Stromal cell of bone marrow (primary cell): ENCODE data around the gene TAP2.
"Not testable (repeated sequence)": the region's sequence is repeated elsewhere in the genome, so short reads cannot be mapped to it uniquely, and the experiment has no call there.

ENCODE experiments used
- DNase-seq: peaks from one replicate; pipeline ENCODE4 v3.0.0-alpha.2; 2012; ENCODE audit warnings: low read depth

The TAP2 gene

DNA sequence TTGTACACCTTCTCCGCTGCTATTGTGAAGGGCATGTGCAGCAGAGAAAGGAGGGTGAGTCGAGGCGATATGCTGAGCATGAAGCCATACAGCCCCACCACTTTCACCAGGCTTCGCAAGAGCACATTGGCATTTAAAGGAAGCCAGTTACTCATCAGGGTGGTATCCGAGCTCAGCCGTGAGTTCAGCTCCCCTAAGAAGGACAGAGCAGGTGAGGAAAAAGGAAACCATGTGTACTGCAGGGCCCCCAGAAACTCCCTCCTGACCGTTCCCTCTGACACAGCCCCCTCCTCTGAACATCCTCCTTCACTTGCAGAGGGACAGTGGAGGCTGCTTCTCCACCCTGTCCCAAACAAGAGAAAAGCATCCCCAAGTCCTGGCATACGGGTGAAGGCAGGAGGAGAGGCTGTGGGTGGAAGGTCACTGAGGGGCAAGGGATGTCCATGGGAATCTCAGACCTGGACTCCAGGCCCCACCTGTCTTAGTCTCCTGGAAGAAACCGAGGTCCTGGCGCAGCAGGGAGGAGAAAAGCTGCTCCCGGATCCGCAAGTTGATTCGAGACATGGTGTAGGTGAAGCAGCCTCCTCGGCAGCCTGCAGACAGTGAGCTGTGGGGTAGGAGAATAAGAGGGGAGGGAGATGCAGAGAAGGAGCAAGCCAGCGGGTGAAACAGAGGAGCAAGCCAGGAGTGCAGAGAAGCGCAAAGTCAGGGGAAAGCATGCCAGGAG is 3.2 kb downstream of the TAP2 start:
- DNase-seq = no peak

DNA sequence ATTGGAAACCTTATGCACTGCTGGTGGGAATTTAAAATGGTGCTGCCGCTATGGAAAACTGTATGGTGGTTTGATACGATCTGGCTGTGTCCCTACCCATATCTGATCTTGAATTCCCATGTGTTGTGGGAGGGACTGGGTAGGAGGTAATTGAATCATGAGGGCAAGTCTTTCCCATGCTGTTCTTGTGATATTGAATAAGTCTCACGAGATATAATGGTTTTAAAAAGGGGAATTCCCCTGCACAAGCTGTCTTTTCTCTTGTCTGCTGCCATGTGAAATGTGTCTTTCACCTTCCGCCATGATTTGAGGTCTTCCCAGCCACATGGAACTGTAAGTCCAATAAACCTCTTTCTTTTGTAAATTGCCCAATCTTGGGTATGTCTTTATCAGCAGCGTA is 4.9 kb downstream of the TAP2 start:
- no peak for DNase-seq

DNA sequence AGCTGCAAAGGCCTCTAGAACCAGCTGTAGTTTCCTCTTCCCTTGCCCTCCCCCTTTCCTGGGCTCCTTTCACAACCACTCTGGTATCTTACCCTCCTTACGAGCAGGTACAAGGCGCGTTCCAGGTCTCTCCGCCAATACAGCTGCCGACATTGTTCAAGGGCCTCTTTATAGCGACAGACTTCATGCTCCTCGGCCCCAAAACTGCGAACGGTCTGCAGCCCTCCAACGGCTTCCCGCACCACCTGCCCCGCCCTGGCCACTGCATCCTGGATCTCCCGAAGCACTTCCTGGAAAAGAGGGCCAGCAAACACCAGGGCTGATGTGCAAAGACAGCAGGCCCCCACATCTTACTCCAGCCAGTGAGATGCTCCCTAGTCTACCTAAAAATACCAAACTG is 6.0 kb downstream of the TAP2 start:
- DNase-seq = no peak

DNA sequence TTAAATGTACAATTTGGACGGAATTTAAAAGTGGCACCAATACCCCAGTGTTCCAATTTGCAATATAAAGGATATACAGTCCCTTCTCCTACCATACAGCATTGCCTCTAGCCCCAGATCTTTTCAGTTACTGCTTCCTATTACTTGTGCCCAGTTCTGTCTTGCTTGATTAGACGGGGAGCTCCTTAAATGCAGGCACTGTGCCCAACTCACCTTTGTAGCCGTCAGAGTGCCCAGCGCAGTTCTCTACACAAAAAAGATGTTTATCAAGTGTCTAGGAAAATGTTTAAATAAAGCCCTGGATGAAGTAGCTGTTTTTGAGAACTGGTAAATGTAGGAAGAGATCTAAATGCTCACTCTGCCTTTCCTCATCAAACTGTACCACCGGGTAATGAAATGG is 7.6 kb downstream of the TAP2 start:
- no peak for DNase-seq

DNA sequence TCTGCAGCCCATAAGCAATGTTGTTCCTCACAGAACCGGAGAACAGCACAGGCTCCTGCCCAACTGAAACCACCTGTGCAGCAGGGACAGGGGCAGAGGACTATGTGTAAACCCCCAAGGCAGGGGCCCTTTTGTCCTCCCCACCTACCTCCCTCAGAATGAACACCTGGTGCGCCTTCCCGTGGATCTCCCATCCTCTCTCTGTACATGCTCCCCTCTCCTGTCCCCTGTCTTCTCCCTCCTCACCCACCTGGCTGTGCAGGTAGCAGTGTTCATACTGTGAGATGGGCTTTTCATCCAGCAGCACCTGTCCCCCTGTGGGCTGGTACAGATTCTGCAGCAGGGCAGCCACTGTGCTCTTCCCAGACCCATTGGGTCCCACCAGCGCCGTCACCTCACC is 8.5 kb downstream of the TAP2 start:
- no peak for DNase-seq

DNA sequence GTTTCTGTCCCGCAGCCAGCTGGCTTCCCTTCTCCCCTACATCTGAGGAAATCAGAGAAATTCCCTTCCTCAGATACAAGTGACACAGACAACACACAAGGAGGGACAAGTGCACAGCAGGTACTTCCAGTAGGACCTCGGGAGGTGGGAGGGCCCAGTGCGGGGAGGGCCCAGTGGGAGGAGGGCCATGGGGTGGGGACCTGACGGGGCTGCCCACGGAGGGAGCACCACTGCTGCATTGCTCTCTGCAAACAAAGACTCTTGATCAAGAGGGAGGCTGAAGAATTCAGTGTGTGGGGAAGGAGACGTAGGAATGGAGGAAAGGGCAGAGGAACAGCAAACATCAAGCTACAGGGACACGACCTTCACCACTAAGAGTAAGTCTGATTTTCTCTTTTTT is 9.0 kb downstream of the TAP2 start:
- DNase-seq = no peak

DNA sequence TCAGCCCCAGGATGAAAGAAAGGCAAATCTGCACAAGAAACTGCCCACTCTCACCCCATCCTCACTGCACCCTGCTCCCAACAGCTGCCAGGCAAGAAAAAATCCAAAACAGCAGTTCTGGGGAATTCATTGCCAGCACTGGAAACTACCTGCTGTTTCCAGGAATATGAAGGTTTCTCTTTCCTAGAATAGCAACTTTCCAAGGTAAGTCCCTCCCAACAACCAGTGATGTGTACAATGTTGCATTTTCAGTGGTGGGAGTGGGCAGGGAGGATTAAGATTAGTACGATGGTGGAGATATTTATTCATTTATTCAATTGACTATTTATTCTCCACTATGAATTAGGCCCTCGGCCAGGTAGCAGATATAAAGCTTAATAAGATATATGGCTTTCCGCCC is 11.5 kb downstream of the TAP2 start:
- no peak for DNase-seq

DNA sequence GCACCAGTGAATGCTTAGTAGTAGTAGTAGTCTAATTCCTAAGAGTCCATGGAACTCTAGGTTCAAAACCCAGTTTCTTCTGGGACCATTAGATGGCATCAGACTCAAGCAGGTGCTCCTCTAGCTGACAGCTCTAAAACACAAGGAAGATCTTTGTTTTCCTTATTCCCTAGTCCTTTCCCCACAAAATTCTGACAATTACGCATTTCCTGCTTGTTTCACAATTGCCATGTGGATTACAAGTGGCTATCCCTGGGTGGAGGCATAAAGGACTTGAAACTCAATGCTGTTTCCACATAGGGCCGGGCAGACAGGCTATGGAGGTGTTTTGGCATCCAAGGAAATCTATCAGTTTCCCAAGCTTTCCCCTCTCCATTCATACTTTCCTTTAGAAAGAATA is 12.6 kb downstream of the TAP2 start:
- DNase-seq = peak; percentile 56

DNA sequence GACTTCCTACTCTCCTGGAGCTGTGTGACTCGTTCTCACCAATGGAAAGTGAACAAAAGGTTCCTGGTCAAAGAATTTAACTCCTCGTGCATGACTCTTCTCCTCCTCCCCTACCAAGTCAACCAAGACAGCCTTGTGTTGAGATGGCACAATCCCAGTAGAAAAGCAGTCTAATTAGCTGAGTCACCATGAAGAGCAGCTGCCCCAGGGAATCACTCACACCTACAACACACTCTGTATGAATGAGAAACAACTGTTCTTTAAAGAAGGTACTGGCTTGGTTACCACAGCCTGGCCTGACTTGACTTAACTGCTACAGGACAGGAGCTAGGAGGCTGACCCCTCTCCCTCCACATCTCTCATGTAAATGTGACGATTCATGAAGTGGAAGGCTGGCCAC is 18.8 kb downstream of the TAP2 start:
- peak; percentile 28 for DNase-seq

DNA sequence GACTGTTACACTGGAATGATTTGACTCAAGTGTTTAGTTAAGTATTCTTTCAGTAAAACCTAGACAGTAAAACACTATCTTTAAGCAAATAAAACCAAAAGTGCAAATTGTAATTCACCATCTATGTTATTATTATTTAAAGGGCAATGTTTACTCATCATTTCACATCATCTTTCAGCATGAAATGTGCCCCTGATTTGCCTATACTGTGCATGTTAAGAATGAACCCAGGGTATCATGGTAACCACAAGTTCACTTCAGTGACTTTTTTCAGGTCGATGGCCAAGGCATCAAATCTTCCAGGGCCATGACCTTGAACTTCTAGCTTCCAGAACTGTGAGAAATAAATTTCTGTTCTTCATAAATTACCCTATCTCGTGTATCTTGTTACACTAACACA is 19.7 kb downstream of the TAP2 start:
- DNase-seq = no peak

DNA sequence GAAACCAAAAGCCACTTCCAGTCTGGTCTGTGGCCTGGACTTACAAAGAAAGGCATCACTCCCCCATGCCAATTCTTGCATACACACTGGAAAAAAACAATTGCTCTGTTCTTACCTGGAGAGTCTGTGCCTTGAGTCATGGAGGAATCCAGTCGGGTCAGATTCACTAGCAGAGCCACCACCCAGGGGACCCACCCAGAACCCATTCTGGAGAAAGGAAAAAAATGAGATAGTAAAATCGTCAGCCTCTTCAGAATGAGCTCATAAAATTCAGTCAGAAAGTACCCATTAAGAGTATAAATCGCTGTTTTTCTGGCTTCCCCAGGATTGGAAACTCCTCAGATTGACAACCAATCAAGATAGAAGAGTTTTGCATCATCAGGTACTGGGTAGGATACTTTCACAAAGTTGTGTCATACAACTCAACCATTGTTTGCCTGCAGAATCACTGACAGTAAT is 21.8 kb downstream of the TAP2 start, which contains the start of gene HLA-DOB:
Gene HLA-DOB (minus strand): TSS at position 257 of the 459 bp plus-strand sequence. CDS start 51 bp downstream, at position 206.
- DNase-seq = no peak

DNA sequence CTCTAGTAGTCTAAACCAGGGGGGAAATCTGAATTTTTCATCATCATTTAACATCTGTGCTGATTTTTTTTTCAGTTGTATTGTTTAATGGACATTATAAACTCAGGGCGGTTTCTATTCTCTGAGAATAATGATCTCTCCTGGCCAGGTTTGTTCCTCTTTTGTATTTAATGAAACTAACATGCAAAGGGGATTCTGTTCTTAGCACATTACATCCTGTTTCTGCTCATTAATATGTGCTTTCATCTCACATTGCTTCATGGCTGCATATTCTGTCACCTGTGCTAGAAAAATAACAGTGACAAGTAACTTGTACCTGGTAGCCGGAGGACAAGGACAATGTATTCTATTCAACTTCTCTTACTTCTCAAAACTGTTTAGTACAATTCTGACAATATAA is 22.5 kb downstream of the TAP2 start:
- no peak for DNase-seq

DNA sequence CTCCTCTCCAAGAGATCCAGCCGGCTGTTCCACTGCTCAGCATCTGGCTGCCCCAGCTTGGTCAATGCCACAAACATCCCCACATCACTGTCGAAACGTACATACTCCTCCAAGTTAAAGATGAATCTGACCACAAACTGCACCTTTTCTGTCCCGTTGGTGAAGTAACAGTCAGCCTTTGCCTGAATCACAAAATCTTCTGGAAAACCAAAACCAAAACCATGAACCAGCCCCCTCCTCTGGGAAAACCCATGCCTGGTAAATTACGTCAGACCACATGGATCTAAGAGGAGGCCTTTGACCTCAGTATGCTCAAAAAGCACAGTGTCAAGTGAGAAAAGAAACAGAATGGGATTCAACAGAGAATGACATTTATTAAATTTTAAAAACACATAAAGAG is 23.4 kb downstream of the TAP2 start:
- peak; percentile 73 for DNase-seq

DNA sequence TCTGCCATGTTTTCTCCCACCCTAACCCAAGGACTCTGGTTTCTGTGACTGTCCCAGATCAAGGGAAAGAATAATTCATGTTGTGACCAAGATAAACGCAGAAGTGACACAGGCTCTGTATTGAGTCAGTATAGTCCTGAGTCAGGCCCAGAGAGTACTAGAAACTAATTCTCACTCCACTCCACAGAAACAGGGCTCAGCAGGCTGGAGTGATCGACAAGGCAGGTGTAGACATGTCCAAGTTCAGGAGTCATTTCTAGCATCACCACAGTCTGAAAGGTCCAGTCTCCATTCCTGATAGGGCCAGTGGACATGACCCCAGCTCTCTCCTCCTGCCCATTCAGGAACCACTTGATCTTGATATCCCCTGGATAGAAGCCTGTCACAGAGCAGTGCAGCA is 24.4 kb downstream of the TAP2 start:
- DNase-seq = no peak

DNA sequence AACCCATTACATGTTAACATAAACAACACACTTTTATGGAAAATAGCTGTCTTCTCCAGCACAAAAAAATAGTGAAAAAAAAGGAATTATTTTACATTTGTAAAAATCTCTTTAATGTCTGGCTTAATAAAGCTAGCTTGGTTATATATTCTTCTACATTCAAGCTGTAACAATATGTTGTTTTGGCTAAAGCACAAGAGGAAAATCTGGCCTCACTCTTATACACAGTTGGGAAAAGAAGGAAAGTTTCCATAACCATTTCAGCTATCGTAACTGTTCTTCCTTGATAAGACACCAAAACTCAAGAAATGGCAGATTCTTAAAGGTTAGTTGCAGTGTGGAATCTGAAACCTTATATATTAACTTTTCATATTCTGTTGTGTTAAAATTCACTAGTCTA is 29.4 kb downstream of the TAP2 start:
- DNase-seq = no peak

DNA sequence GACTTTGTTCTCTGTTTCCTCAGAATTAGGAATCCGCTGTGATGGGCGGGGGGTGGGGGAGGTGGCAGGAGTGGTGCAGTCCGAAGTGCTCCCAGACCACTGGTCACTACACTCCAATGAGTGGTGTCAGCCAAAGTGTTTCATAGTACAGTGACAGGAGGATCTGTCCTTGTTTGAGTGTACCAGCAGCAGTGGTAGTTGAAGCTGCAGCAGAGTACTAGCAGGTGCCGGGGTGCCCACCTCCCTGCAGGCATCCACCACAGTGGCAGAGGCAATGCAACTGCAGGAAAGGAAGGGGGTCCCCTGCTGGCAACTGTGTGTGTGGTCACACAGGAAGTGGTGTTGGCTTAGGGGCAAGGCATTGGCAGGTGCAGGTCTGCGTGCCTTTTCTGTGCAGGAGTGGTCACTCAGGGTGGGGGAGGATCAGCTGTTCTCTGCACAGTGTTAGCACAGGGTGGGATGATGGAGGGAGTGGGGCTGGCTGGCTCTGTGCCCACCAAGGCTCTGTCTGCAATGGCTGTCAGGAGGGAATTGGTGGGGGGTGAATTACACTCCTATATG is 31.4 kb downstream of the TAP2 start:
- DNase-seq = no peak

DNA sequence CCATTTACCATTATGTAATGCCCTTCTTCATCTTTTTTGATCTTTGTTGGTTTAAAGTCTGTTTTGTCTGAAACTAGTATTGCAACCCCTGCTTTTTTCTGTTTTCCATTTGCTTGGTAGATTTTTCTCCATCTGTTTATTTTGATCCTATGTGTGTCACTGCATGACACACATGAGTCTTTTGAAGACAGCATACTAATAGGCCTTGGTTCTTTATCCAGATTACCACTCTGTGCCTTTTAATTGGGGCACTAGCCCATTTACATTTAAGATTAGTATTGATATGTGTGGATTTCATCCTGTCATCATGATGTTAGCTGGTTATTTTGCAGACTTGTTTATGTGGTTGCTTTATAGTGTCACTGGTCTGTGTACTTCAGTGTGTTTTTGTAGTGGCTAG is 33.1 kb downstream of the TAP2 start:
- not testable (repeated sequence) for DNase-seq

DNA sequence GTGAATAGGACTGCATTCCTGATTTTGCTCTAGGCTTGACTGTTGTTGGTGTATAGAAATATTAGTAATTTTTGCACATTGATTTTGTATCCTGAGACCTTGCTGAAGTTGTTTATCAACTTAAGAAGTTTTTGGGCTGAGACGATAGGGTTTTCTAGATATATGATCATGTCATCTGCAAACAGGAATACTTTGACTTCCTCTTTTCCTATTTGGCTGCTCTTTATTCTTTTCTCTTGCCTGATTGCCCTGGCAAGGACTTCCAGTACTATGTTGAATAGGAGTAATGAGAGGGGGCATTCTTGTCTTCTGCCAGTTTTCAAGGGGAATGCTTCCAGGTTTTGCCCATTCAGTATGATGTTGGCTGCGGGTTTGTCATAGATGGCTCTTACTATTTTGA is 35.1 kb downstream of the TAP2 start:
- no peak for DNase-seq

DNA sequence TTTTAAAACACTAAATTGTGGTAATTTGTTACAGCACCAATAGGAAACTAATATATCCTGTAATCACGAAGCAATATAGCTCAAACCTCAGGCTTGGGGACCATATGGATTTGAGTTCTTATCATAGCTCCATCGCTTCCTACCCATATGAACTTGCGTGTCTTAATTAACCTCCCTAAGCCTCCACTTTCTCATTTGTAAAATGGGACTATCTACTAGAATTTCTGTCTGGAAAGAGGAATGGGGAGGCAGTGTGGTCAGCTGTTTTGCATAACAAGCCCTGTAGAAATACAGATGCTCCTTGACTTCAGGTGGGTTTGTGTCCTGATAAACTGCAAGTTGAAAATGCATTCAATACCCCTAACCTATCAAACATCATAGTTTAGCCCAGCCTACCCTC is 38.8 kb downstream of the TAP2 start:
- no peak for DNase-seq

DNA sequence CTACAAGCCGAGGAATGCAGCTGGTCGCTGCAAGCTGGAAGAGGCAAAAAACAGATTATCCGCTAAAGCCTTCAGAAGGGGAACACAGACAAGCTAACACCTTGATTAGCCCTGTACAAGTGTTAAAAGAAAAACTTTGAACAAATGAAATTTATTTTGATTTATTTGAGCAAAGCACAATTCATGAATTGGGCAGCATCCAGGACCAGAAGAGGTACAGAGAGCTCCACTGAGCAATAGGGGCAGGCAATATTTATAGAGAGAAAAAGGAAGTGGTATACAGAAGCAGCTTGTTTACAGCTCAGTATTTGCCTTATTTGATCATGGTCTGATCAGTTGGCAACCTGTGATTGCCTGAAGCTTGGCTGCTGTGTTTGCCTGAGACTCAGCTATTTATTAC is 39.4 kb downstream of the TAP2 start:
- no peak for DNase-seq

DNA sequence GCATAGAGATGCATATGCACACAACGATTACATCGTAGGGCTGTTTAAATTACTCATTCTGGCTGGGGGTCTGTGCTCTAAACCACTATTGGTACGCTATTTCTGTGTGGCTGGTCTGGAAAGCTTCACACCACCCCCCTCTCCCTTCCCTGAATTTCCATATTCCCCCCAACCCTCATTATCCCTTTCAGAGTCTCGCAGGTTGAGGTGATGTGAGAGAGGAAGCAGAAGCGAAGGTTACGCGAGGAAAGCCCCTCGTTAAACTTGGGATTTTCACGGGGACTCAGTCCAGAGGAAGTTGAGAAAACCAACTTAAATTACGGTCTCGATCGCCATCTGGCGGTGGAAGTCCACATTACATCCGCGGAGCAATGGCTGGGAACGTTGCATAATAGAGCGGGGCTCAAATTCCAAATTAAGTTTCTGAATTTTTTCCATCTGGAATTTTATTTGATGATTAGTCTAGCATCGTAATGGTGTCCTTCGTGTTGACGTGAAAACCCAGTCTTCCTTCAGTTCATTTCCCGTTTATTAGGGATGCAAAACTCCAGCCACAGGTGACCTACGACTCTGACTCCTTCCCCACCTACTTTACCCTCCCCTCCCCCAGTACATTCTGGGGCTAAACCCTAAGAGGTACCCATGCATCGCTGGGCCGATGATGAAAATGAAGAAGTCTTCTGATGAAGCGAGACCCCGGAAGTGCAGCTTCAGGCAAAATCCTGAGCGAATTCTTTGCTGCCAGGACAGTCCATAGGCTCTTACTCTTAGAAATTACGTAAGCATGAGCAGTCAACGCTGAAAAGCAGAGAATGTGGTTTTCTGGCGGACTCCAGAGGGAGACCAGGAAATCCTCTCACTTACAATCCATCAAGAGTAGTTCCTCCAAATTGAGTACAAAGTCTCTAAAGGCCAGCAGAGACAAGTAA is 41.4 kb downstream of the TAP2 start:
- DNase-seq = peak; percentile 54

DNA sequence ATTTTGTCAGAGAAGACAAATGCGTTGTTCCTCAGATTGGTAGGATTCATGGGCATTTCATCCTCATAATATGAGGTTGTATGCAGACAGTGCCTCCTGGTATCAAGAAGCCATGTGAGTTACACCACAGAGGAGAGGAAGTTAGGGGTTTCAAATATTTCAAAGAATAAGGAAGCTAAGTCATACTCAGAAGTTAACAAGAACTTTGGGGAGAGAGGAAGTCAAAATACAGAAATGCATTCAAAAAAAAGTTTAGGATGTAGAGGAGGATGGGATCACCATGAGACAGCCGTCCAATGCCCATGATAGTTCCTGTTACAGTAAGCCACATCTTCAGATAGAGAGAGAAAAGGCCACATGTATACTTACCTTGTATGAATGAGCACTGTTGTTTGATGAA is 44.0 kb downstream of the TAP2 start:
- no peak for DNase-seq

DNA sequence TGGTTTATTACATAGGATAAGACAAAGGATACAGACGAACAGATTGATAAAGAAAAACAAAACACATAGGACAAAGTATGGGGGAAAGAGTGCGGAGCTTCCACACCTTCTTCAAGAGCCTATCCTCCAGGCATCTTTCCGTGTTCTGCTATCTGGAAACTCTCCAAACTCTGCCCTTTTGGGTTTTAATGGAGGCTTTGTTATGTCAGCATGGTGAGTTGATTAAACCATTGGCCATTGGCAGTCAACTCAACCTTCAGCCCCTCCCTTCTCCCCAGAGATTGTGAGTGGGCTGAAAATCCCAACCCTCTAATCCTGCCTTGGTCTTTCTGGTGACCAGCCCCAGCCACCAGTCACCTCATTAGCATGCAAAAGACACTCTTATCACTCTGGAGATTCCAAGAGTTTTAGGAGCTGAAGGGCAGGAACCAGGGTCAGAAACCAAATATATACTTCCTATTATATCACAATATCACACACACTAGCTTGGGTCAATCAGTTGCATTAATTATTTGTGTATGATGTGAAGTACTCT is 45.6 kb downstream of the TAP2 start:
- no peak for DNase-seq
